GM12892 (cell line): ENCODE data around the gene TRMT13.

Experiments used
- POLR2A ChIP-seq: IDR thresholded peaks from 2 replicates; pipeline ENCODE4 v1.6.1; 2011; ENCODE audit warnings: low read depth, low read length, control low read depth
- TAF1 ChIP-seq: IDR thresholded peaks from 2 replicates; pipeline ENCODE4 v1.6.1; 2011; ENCODE audit warnings: low read depth, mild to moderate bottlenecking, control low read depth, low read length, borderline replicate concordance

- TF ChIP-seq TAF1 (no peak), POLR2A (no peak)
These were observed 9.4 kb downstream of the TRMT13 start for GRCh38 chr1:100142343-100142742.
